ENCODE measurements around the gene ZNF76.

GRCh38 chr6:35213824-35214756 is 45.4 kb upstream of the ZNF76 start, which contains the start of gene SCUBE3:
- TF ChIP-seq CTCF (IDR thresholded peaks at IDR 0.05; ENCODE audit: poor library complexity, severe bottlenecking), result no peak
- no peak for TF ChIP-seq EZH2 (IDR thresholded peaks at IDR 0.05; ENCODE audit: borderline replicate concordance, insufficient read depth, low read length, poor library complexity, severe bottlenecking)
- no peak for TF ChIP-seq RAD21 (conservative IDR thresholded peaks at IDR 0.05)
- no peak for TF ChIP-seq EP300 (conservative IDR thresholded peaks at IDR 0.05; ENCODE audit: poor library complexity, severe bottlenecking)
- TF ChIP-seq, protein P1, sequence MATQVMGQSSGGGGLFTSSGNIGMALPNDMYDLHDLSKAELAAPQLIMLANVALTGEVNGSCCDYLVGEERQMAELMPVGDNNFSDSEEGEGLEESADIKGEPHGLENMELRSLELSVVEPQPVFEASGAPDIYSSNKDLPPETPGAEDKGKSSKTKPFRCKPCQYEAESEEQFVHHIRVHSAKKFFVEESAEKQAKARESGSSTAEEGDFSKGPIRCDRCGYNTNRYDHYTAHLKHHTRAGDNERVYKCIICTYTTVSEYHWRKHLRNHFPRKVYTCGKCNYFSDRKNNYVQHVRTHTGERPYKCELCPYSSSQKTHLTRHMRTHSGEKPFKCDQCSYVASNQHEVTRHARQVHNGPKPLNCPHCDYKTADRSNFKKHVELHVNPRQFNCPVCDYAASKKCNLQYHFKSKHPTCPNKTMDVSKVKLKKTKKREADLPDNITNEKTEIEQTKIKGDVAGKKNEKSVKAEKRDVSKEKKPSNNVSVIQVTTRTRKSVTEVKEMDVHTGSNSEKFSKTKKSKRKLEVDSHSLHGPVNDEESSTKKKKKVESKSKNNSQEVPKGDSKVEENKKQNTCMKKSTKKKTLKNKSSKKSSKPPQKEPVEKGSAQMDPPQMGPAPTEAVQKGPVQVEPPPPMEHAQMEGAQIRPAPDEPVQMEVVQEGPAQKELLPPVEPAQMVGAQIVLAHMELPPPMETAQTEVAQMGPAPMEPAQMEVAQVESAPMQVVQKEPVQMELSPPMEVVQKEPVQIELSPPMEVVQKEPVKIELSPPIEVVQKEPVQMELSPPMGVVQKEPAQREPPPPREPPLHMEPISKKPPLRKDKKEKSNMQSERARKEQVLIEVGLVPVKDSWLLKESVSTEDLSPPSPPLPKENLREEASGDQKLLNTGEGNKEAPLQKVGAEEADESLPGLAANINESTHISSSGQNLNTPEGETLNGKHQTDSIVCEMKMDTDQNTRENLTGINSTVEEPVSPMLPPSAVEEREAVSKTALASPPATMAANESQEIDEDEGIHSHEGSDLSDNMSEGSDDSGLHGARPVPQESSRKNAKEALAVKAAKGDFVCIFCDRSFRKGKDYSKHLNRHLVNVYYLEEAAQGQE (IDR thresholded peaks at IDR 0.05; ENCODE audit: borderline replicate concordance), result peak; percentile 66
- TF ChIP-seq TAF1 (IDR thresholded peaks at IDR 0.05; ENCODE audit: low read depth), result peak; percentile 53
